Ectodermal cell (in vitro differentiated cells): ENCODE measurements around the gene RIPOR3.

Source experiments
- H3K27ac ChIP-seq: 2 replicates; pipeline ENCODE4 v1.7.0; 2013; ENCODE audit warnings: mild to moderate bottlenecking, low read depth, low read length; ENCODE audit not compliant: insufficient read depth, poor library complexity, severe bottlenecking
- H3K27me3 ChIP-seq: 2 replicates; pipeline ENCODE4 v1.7.0; 2013; ENCODE audit warnings: mild to moderate bottlenecking, low read length; ENCODE audit not compliant: insufficient read depth, control insufficient read depth, poor library complexity, severe bottlenecking
- H3K36me3 ChIP-seq: one replicate; pipeline ENCODE4 v1.7.0; 2013; ENCODE audit warnings: low read length; ENCODE audit not compliant: control insufficient read depth, insufficient read depth
- H3K4me1 ChIP-seq: one replicate; pipeline ENCODE4 v1.7.0; 2013; ENCODE audit warnings: low read length; ENCODE audit not compliant: control insufficient read depth, insufficient read depth
- H3K4me3 ChIP-seq: 2 replicates; pipeline ENCODE4 v1.7.0; 2013; ENCODE audit warnings: low read depth, low read length, control low read depth; ENCODE audit not compliant: insufficient read depth
- H3K9me3 ChIP-seq: 2 replicates; pipeline ENCODE4 v1.7.0; 2013; ENCODE audit warnings: mild to moderate bottlenecking, low read length, moderate library complexity; ENCODE audit not compliant: control insufficient read depth
- WGBS, 2 experiments: methylation state at CpG; one replicate each; pipeline ENCODE4 v1.1.7; 2013; ENCODE audit warnings: missing lambda C conversion rate in 2 of 2; 5-methylcytosine and 5-hydroxymethylcytosine counted together

RIPOR3 gene

GRCh38 chr20:50562262-50562701 lies 129.1 kb downstream of the RIPOR3 start:
- Histone ChIP-seq H3K27ac (no peak overlapping the region), H3K4me3 (no peak overlapping the region), H3K4me1 (no peaks in the 10 kb centered on the region), H3K36me3 (peaks cover 5% of the 10 kb centered on the region), H3K27me3 (no peaks in the 10 kb centered on the region), H3K9me3 (no peaks in the 10 kb centered on the region)
- 95 to 97% methylated on average over 7 of the region's 7 CpGs for WGBS, 2 experiments

DNA sequence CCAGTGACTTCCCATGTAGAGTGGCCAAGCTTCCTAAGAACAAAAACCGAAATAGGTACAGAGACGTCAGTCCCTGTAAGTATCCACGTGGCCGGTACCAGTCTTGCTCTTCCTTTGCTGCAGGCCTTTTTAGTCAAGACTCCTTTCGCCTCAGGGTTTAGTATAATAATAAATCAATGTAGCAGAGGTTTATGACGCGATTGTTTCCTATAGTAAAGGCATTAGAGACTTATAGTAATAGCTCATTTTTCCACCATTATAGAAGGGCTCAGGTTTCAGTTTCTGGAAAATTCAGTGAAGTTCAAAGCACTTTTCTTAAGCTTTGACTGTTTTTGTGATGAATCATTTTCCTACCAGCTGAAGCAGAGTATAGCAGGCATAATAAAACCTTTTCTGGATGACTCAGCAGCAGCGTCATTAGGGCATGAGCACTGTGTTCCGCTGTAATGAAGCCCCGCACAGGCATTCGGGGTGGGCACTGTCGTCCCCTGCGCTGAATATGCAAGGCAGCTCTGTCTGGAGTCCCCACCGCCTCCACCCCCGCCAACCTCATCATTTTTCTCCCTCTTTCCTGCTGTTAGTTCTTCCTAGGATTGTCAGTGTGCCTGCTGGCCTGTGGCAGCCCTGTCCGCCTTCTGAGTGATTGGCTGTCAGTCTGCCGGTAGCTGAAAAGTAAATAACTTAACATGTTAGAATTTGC lies 129.8 kb downstream of the RIPOR3 start:
- WGBS, 2 experiments: 80 to 87% methylated on average over 15 to 17 of the region's 17 CpGs
- no peaks in the 10 kb centered on the region for H3K9me3 ChIP-seq
- H3K27ac ChIP-seq: no peak overlapping the region
- peaks cover 5% of the 10 kb centered on the region for H3K36me3 ChIP-seq
- no peaks in the 10 kb centered on the region for H3K27me3 ChIP-seq
- H3K4me3 ChIP-seq: no peak overlapping the region
- no peaks in the 10 kb centered on the region for H3K4me1 ChIP-seq

DNA sequence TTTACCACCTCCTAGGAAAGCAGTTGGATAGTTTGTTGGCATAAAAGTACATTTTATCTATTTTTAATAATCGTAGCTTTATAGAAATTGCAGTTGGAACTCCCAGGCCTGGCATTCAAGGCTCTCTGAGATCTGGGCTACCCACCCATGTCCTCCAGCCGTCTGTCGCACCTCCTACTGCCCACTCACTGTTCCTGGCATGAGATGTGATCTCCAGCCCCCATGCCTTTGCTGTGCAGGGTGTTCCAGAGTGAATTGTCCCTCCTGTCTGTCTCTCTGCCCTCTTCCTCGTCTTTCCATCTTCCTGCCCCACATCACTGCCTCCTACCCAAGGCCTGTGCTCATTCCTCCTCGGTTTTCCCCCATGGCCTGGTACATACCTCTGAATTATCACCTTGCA lies 130.5 kb downstream of the RIPOR3 start:
- Histone ChIP-seq H3K4me1 (no peaks in the 10 kb centered on the region), H3K36me3 (peaks cover 5% of the 10 kb centered on the region), H3K27me3 (no peaks in the 10 kb centered on the region), H3K27ac (no peak overlapping the region), H3K4me3 (no peak overlapping the region), H3K9me3 (no peaks in the 10 kb centered on the region)
- 87 to 90% methylated on average over 5 of the region's 5 CpGs for WGBS, 2 experiments

GRCh38 chr20:50559856-50560638 lies 131.3 kb downstream of the RIPOR3 start:
- whole genome bisulfite sequencing, 2 experiments: 96% methylated on average over 7 to 8 of the region's 8 CpGs
- no peaks in the 10 kb centered on the region for H3K4me1 ChIP-seq
- H3K9me3 ChIP-seq: no peaks in the 10 kb centered on the region
- no peak overlapping the region for H3K27ac ChIP-seq
- H3K27me3 ChIP-seq: no peaks in the 10 kb centered on the region
- H3K36me3 ChIP-seq: peaks cover 5% of the 10 kb centered on the region
- no peak overlapping the region for H3K4me3 ChIP-seq

DNA sequence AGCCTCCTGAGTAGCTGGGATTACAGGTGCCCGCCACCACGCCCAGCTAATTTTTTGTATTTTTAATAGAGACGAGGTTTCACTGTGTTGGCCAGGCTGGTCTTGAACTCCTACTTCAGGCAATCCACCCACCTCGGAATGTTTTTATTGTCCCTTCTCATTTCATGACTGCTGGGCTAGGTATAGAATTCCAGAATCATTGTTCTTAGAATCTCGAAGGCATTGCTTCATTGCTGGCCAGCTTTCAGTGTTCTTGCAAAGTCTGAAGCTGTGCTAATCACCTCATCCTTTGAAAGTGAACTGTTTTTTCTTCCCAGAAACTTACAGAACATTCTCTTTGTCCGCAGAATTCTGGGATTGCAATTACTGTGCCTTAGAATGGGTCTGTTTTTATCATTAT lies 132.2 kb downstream of the RIPOR3 start:
- WGBS, 2 experiments: 93 to 95% methylated on average over 6 of the region's 6 CpGs
- no peaks in the 10 kb centered on the region for H3K27me3 ChIP-seq

DNA sequence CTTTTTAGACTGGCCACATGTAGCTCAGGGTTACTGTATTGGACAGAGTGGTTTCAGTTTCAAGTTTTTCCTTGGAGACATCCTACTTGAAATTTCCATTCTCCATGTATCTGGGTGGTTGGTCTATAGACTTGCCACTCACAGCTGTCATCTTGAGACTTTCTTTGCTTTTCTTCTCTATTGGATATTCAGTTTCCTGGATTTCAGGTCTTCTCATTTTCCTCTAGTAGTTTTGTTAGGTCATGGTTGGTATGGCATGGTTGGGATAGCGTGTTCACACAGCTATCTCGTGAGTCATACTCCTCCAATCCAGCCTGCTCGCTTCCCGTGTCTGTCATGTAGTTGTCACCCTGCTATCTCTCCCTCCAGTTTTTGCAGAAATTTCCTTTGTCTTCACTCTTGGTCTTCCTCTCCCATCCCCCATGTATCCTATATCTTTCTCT lies 132.8 kb downstream of the RIPOR3 start:
- H3K27ac ChIP-seq: no peak overlapping the region
- no peaks in the 10 kb centered on the region for H3K9me3 ChIP-seq
- no peak overlapping the region for H3K4me3 ChIP-seq
- peaks cover 5% of the 10 kb centered on the region for H3K36me3 ChIP-seq
- no peaks in the 10 kb centered on the region for H3K27me3 ChIP-seq
- 85 to 95% methylated on average over 4 of the region's 4 CpGs for WGBS, 2 experiments
- H3K4me1 ChIP-seq: no peaks in the 10 kb centered on the region

More for the DNA sequence above, 132.2 kb downstream of the RIPOR3 start:
- Histone ChIP-seq H3K27ac (no peak overlapping the region), H3K36me3 (peaks cover 5% of the 10 kb centered on the region), H3K9me3 (no peaks in the 10 kb centered on the region), H3K4me1 (no peaks in the 10 kb centered on the region), H3K4me3 (no peak overlapping the region)

GRCh38 chr20:50557549-50558134 lies 133.7 kb downstream of the RIPOR3 start:
- Histone ChIP-seq H3K9me3 (no peaks in the 10 kb centered on the region), H3K27me3 (no peaks in the 10 kb centered on the region), H3K4me1 (no peaks in the 10 kb centered on the region), H3K36me3 (peaks cover 5% of the 10 kb centered on the region), H3K4me3 (no peak overlapping the region), H3K27ac (no peak overlapping the region)
- 96 to 97% methylated on average over 11 of the region's 11 CpGs for WGBS, 2 experiments

DNA sequence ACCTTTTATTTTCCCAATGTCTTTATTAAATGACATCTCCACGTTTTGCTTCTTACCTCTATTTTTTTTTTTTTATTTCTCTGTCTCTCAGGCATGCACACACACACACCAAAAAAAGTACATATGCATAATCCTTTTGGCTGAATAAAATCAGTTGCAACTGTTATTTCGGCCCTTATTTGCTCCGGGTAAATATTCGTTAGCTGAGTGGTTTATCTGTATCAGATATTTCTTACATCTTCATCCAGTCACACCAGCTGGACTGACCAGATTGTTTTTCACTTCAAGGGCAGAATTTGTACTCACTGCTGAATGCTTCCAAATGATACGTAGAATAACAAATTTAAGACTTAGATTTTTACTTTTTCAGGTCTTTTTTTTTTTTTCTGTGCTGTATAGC lies 135.7 kb downstream of the RIPOR3 start:
- Histone ChIP-seq H3K27ac (no peak overlapping the region), H3K4me1 (no peaks in the 10 kb centered on the region), H3K4me3 (no peak overlapping the region), H3K36me3 (no peaks in the 10 kb centered on the region), H3K9me3 (no peaks in the 10 kb centered on the region), H3K27me3 (no peaks in the 10 kb centered on the region)
- 96% methylated on average over 5 of the region's 5 CpGs for WGBS, 2 experiments

GRCh38 chr20:50554694-50555579 lies 136.4 kb downstream of the RIPOR3 start:
- Histone ChIP-seq H3K27ac (no peak overlapping the region), H3K36me3 (no peaks in the 10 kb centered on the region), H3K4me3 (no peak overlapping the region), H3K9me3 (no peaks in the 10 kb centered on the region), H3K27me3 (no peaks in the 10 kb centered on the region), H3K4me1 (no peaks in the 10 kb centered on the region)
- WGBS, 2 experiments: 96 to 99% methylated on average over 4 of the region's 4 CpGs
